Omental fat pad (tissue), 4 donors: Measurements from ENCODE around the gene NUCB1. TPM values are rescaled to one million over a fixed set of nuclear protein-coding genes. Genes with fewer than 3 reads are reported as not detected.

Experiments used
- ATAC-seq: fragments of 150-250 bp; one replicate; pipeline ENCODE4 v1.9.1; 2016; ENCODE audit warnings: mild to moderate bottlenecking, moderate library complexity; ENCODE audit not compliant: low FRiP score
- DNase-seq: peaks from one replicate; pipeline ENCODE4 v3.0.0-alpha.2; 2019; ENCODE audit warnings: low spot score
- CTCF ChIP-seq, 3 donors: fragments of 450-650 bp; IDR thresholded peaks; one replicate each; pipeline ENCODE4 v1.5.1; 2016 to 2017; ENCODE audit warnings: antibody characterized with exemption in 3 of 3, mild to moderate bottlenecking in 3 of 3, moderate library complexity in 2 of 3
- total RNA-seq, 4 donors: library from RNA; depleted of rRNA; stranded (reverse); fragments of >200 nt; gene quantifications; one replicate each; pipeline ENCODE4 v1.1.0, GENCODE V29; 2016

The NUCB1 gene
- total RNA-seq, 4 donors from 2014 or later = 197 to 280 (median 253) TPM

DNA sequence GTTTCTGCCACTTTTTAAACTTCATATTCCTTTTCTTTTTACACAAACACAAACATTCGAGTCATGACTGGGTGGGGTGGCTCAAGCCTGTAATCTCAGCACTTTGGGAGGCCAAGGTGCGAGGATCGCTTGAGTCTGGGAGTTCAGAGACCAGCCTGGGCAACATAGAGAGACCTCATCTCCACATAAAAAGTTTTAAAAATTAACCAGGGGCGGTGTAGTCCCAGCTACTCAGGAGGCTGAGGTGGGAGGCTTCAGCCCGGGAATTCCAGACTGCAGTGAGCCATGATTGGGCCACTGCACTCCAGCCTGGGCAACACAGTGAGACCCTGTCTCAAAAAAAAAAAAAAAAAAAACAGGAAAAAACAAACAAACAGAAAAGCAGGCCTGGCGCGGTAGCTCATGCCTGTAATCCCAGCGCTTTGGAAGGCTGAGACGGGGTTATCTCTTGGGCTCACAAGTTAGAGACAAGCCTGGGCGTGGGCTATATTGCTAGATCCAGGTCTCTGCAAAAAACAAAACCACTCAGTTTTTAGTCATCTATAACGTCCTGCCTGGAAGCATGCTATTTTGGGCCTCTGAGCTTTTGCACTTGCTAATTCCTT lies 54.0 kb downstream of the NUCB1 start:
- ATAC-seq = no peak
- no peak for DNase-seq
- no peak for TF ChIP-seq CTCF (IDR thresholded peaks at IDR 0.05)

DNA sequence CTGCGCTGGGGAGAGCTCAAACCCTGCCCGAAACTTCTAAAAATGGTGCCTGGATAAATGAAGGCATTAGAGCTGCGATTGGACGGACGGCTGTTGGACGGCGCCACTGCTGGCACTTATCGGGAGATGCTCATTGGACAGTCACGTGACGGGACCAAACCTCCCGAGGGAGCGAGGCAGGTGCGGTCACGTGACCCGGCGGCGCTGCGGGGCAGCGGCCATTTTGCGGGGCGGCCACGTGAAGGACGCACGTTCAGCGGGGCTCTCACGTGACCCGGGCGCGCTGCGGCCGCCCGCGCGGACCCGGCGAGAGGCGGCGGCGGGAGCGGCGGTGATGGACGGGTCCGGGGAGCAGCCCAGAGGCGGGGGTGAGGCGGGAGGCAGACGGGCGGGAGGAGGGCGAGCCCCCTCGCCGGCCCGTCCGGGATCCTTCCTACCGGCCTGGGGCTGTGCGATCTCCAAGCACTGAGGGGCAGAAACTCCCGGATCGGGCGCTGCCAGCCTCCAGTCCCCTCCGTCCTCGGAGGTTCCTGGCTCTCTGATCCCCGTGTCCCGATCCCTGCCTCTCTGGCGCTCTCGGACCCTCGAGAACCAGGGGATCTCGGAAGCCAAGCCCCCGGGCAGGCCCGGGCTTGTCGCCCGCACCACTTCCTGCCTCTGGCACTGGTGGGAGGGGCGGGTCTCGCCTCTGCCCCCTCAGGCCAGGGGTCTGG lies 54.6 kb downstream of the NUCB1 start, which contains the start of gene BAX:
TSS of gene BAX (plus strand) at position 281 of the 713 bp plus-strand sequence. CDS start at position 335, 54 bp downstream.
- DNase-seq = peak; percentile 83
- peak; percentile 85 for ATAC-seq
- TF ChIP-seq CTCF (IDR thresholded peaks at IDR 0.05) = no peak

GRCh38 chr19:48955308-48955958 lies 55.3 kb downstream of the NUCB1 start:
- DNase-seq (no peak), ATAC-seq (peak; percentile 7)
- TF ChIP-seq CTCF (IDR thresholded peaks at IDR 0.05) = no peak

DNA sequence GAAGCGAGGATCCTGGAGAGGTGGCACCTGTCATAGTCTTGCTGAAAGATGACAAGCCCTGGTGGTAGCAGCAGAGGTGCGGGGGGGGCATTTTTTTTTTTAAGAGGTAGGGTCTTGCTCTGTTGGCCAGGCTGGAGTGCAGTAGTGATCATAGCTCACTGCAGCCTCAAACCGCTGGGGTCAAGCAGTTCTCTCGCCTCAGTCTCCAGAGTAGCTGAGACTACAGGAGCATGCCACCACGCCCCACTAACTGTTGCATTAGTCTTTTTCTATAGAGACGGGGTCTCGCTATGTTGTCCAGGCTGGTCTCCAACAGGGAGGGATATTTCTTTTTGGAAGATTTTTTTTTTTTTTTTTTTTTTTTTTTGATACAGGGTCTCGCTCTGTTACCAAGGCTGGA lies 57.9 kb downstream of the NUCB1 start:
- no peak for TF ChIP-seq CTCF (IDR thresholded peaks at IDR 0.05)
- ATAC-seq = no peak
- no peak for DNase-seq

DNA sequence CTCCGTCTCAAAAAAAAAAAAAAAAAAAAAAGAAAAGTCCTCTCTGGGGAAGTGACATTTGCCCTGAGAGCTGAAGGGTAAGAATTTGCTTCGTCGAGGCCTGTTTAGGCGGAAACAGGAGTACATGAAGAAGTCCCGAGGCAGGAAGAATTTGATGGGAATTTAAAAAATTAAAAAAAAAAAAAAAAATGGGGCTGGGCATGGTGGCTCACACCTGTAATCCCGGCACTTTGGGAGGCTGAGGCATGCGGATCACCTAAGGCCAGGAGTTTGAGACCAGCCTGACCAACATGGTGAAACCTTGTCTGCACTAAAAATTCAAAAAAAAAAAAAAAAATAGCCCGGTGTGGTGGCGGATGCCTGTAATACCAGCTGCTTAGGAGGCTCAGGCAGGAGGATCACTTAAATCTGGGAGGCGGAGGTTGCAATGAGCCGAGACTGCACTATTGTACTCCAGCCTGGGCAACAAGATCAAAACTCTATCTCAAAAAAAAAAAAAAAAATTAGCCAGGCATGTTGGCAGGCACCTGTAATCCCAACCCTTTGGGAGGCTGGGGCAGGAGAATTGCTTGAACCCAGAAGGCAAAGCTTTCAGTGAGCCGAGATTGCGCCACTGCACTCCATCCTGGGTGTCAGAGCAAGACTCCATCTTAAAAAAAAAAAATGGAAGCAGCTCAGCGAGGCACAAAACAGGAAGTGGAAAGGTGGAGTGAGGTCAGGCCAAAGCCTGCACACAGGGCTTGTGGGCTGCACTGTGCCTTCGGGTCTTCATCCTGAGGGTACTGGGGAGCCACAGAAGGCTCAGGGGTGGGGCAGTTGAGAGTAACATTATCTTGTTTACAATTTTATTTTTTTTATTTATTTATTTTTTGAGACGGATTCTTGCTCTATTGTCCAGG lies 59.5 kb downstream of the NUCB1 start:
- no peak for TF ChIP-seq CTCF (IDR thresholded peaks at IDR 0.05)
- DNase-seq = no peak
- no peak for ATAC-seq

GRCh38 chr19:48961051-48961649 lies 61.0 kb downstream of the NUCB1 start:
- DNase-seq = no peak

More at GRCh38 chr19:48961051-48961649, 61.0 kb downstream of the NUCB1 start:
- ATAC-seq = no peak
- no peak for TF ChIP-seq CTCF (IDR thresholded peaks at IDR 0.05)
